Loucy (cell line): Measurements from ENCODE around the gene MPL.

Experiments used
- CTCF ChIP-seq: fragments of 200-600 bp; sonication (generic); conservative IDR thresholded peaks from 2 replicates; pipeline ENCODE4 v1.5.1; 2014; ENCODE audit warnings: mild to moderate bottlenecking, antibody characterized with exemption, low read length
- EZH2phosphoT487 ChIP-seq: fragments of 200-600 bp; IDR thresholded peaks from 2 replicates; pipeline ENCODE4 v1.6.1; 2018; ENCODE audit warnings: antibody characterized with exemption, mild to moderate bottlenecking, moderate library complexity, borderline replicate concordance

GRCh38 chr1:43331688-43332087, 5.9 kb upstream of the MPL start:
- no peak for TF ChIP-seq CTCF
- no peak for TF ChIP-seq EZH2phosphoT487
